Heart left ventricle (tissue), 16 donors: ENCODE measurements around the gene PF4V1. TPM values are rescaled to one million over a fixed set of nuclear protein-coding genes. Genes with fewer than 3 reads are reported as not detected.

Source experiments
- ATAC-seq, 4 donors: fragments of 200-7000 bp; cut with Tn5 transposase; one replicate each; pipeline ENCODE4 v1.9.1; 2020 to 2022; ENCODE audit warnings: moderate library complexity in 4 of 4, mild to moderate bottlenecking in 3 of 4, moderate number of reproducible peaks in 1 of 4
- DNase-seq, 5 donors: peaks; one replicate each; pipeline ENCODE4 v3.0.0-alpha.2; 2020
- H3K27ac ChIP-seq, 12 donors: fragments of 200-600 bp; sonication (generic) in 4 of 12; one replicate each; pipeline versions ENCODE4 v1.5.0 to v1.8.0; 2016 to 2022; ENCODE audit warnings: mild to moderate bottlenecking in 2 of 12
- H3K27me3 ChIP-seq, 9 donors: fragments of 200-600 bp; sonication (generic) in 2 of 9; one replicate each; pipeline versions ENCODE4 v1.5.1 to v1.8.0; 2016 to 2022; ENCODE audit warnings: mild to moderate bottlenecking in 3 of 9
- H3K36me3 ChIP-seq, 9 donors: fragments of 200-600 bp; sonication (generic) in 2 of 9; one replicate each; pipeline versions ENCODE4 v1.5.0 to v1.8.0; 2018 to 2022; ENCODE audit warnings: mild to moderate bottlenecking in 2 of 9
- H3K4me1 ChIP-seq, 12 donors: fragments of 200-600 bp; sonication (generic) in 4 of 12; one replicate each; pipeline versions ENCODE4 v1.5.0 to v1.8.0; 2016 to 2022; ENCODE audit warnings: mild to moderate bottlenecking in 3 of 12
- H3K4me3 ChIP-seq, 12 donors: fragments of 200-600 bp; sonication (generic) in 4 of 12; one replicate each; pipeline versions ENCODE4 v1.5.0 to v1.8.0; 2017 to 2022; ENCODE audit warnings: mild to moderate bottlenecking in 9 of 12, moderate library complexity in 4 of 12
- H3K9me3 ChIP-seq, 12 donors: fragments of 200-600 bp; sonication (generic) in 4 of 12; one replicate each; pipeline versions ENCODE4 v1.5.0 to v1.8.0; 2016 to 2022; ENCODE audit warnings: mild to moderate bottlenecking in 1 of 12
- CTCF ChIP-seq, 12 donors: fragments of 200-600 bp; sonication (generic) in 4 of 12; IDR thresholded peaks; one replicate each; pipeline versions ENCODE4 v1.5.0 to v1.8.0; 2018 to 2022; ENCODE audit warnings: antibody characterized with exemption in 12 of 12, mild to moderate bottlenecking in 5 of 12
- POLR2A ChIP-seq, 2 donors: fragments of 450-650 bp; IDR thresholded peaks; one replicate each; pipeline ENCODE4 v1.6.1; 2017; ENCODE audit warnings: antibody characterized with exemption in 2 of 2, mild to moderate bottlenecking in 2 of 2, moderate library complexity in 2 of 2
- WGBS, 4 donors: extraction: QIAGEN DNeasy Blood & Tissue Kit in 2 of 4; methylation state at CpG; one replicate each; pipeline versions ENCODE4 v1.1.5 to v1.1.7; 2013 to 2018; 5-methylcytosine and 5-hydroxymethylcytosine counted together
- intact Hi-C, 10 donors: fragments of 100-400 bp; cut with DNase I; formaldehyde crosslinking; loops; one replicate each; pipeline versions ENCODE4 v1.11.1 to v1.14.2; 2022
- polyA plus RNA-seq, 2 donors: library from polyadenylated mRNA; stranded (reverse); fragments of 200-250 nt; gene quantifications; one replicate each; pipeline ENCODE4 v1.2.3, GENCODE V29; 2013
- total RNA-seq, 9 donors: library from RNA; depleted of rRNA in 2 of 9; stranded (reverse); fragments of >200 nt in 2 of 9; fragmentation: NEBNext Ultra II Directional in 3 of 9; extraction: Animal tissue kit (Norgen Biotek cat#: 25700) in 3 of 9; gene quantifications; one replicate each; pipeline versions ENCODE4 v1.1.0 to v1.2.4, GENCODE V29; 2016 to 2023
- donor health status: ischemic (EF 13 %, LVEDD 7.1; RV severe dilation, severe dysfunction).
- donor health status: healthy with polysubstance abuse.
- donor health status: DM: no; HTN: yes; CAD: no.
- donor health status: DM: no; HTN: no; CAD: no.
- donor health status: ischemic (EF 25% LVEDD 6.9; RV normal size, moderate dysfunction).
- donor health status: ischemic (EF 25% LVEDD 5.7; RV mildly dilated, moderate dysfunction).
- donor health status: healthy.
- donor health status: DM: yes; HTN: yes; CAD: no.
- donor health status: ischemic (EF 35%, LVEDD 5.7; RV mildly dilated, moderate dysfunction).
- donor health status: nonischemic (EF 11% LVEDD 7.7; RV severe dilation, severe dysfunction).
- donor health status: DM: yes; HTN: yes; CAD: no.
- donor health status: PGD.
- donor health status: ischemic (EF 29% LVEDD 5.4; RV normal size, mild dysfunction).
- donor health status: nonischemic (EF 23%, LVEDD 6.1; RV moderate dilation, normal function).

Gene PF4V1
- total and polyA plus RNA-seq, 11 donors: 0.93 TPM; not detected in 10

GRCh38 chr4:73850261-73850970 is 2.7 kb upstream of the PF4V1 start:
- H3K9me3 ChIP-seq: no peaks in the 10 kb centered on the region
- intact Hi-C loops: no loop called here
- 79 to 85% (median 81%) methylated on average over 4 of the region's 4 CpGs for WGBS, 4 donors
- H3K36me3 ChIP-seq: no peaks in the 10 kb centered on the region
- peaks cover 0 to 16% (median 0%) of the 10 kb centered on the region in 9 donors for H3K27me3 ChIP-seq
- H3K4me3 ChIP-seq: no peak overlapping the region
- ATAC-seq: no peak
- DNase-seq: no peak
- H3K27ac ChIP-seq: no peak overlapping the region
- peaks cover 0 to 8% (median 0%) of the 10 kb centered on the region in 12 donors for H3K4me1 ChIP-seq
- TF ChIP-seq POLR2A (IDR thresholded peaks at IDR 0.05) (no peak), CTCF (IDR thresholded peaks at IDR 0.05) (no peak)

- H3K27ac ChIP-seq: no peak overlapping the region
- WGBS, 4 donors: 55 to 78% (median 68%) methylated on average over 1 of the region's 1 CpG
- H3K4me1 ChIP-seq: peaks cover 0 to 8% (median 0%) of the 10 kb centered on the region in 12 donors
- H3K27me3 ChIP-seq: peaks cover 0 to 22% (median 0%) of the 10 kb centered on the region in 9 donors
- TF ChIP-seq POLR2A (IDR thresholded peaks at IDR 0.05) (no peak), CTCF (IDR thresholded peaks at IDR 0.05) (no peak)
- no peak overlapping the region for H3K4me3 ChIP-seq
- DNase-seq: no peak
- H3K9me3 ChIP-seq: no peaks in the 10 kb centered on the region
- H3K36me3 ChIP-seq: no peaks in the 10 kb centered on the region
- ATAC-seq: no peak
- intact Hi-C loops: no loop called here
Observed at GRCh38 chr4:73851293-73851692, 1.8 kb upstream of the PF4V1 start.

GRCh38 chr4:73852771-73853170 is 325 bp upstream of the PF4V1 start:
- TF ChIP-seq POLR2A (IDR thresholded peaks at IDR 0.05): no peak
- TF ChIP-seq CTCF (IDR thresholded peaks at IDR 0.05): no peak
- peaks cover 0 to 8% (median 0%) of the 10 kb centered on the region in 12 donors for H3K4me1 ChIP-seq
- no peak overlapping the region for H3K4me3 ChIP-seq
- DNase-seq (no peak), ATAC-seq (no peak)
- no peaks in the 10 kb centered on the region for H3K36me3 ChIP-seq
- H3K27me3 ChIP-seq: peaks cover 0 to 23% (median 0%) of the 10 kb centered on the region in 9 donors
- H3K9me3 ChIP-seq: peaks cover 0 to 4% (median 0%) of the 10 kb centered on the region in 12 donors
- no peak overlapping the region for H3K27ac ChIP-seq
- intact Hi-C loops: no loop called here

GRCh38 chr4:73853718-73854473 is 800 bp downstream of the PF4V1 start:
- intact Hi-C loops: no loop called here
- no peak overlapping the region for H3K27ac ChIP-seq
- H3K9me3 ChIP-seq: peaks cover 0 to 4% (median 0%) of the 10 kb centered on the region in 12 donors
- H3K4me3 ChIP-seq: peak overlapping the region in 1 of 12 donors; percentile 4
- TF ChIP-seq POLR2A (IDR thresholded peaks at IDR 0.05): no peak
- TF ChIP-seq CTCF (IDR thresholded peaks at IDR 0.05): no peak
- peaks cover 0 to 8% (median 0%) of the 10 kb centered on the region in 12 donors for H3K4me1 ChIP-seq
- no peak for DNase-seq
- peaks cover 0 to 23% (median 0%) of the 10 kb centered on the region in 9 donors for H3K27me3 ChIP-seq
- 34 to 43% (median 38%) methylated on average over 8 of the region's 8 CpGs for WGBS, 4 donors
- no peak for ATAC-seq
- no peaks in the 10 kb centered on the region for H3K36me3 ChIP-seq
